ENCODE measurements around the gene TSPAN4.

GRCh38 chr11:870127-870413, 27.4 kb downstream of the TSPAN4 start:
- TF ChIP-seq DPF2 (IDR thresholded peaks at IDR 0.05) (no peak), YY1 (IDR thresholded peaks at IDR 0.05; ENCODE audit: low read depth, low read length) (no peak), TCF7 (IDR thresholded peaks at IDR 0.05; ENCODE audit: borderline replicate concordance) (no peak), CTCF (IDR thresholded peaks at IDR 0.05 in 2 of 3, conservative IDR thresholded peaks at IDR 0.05 in 1 of 3; ENCODE audit: control insufficient read depth in 2 of 3, extremely low read depth in 1 of 3, insufficient read depth in 1 of 3, low read depth in 3 of 3, low read length in 3 of 3) (no peak), FOXM1 (IDR thresholded peaks at IDR 0.05; ENCODE audit: low read depth, low read length) (no peak)
